ENCODE measurements around the gene SCRT2.

DNA sequence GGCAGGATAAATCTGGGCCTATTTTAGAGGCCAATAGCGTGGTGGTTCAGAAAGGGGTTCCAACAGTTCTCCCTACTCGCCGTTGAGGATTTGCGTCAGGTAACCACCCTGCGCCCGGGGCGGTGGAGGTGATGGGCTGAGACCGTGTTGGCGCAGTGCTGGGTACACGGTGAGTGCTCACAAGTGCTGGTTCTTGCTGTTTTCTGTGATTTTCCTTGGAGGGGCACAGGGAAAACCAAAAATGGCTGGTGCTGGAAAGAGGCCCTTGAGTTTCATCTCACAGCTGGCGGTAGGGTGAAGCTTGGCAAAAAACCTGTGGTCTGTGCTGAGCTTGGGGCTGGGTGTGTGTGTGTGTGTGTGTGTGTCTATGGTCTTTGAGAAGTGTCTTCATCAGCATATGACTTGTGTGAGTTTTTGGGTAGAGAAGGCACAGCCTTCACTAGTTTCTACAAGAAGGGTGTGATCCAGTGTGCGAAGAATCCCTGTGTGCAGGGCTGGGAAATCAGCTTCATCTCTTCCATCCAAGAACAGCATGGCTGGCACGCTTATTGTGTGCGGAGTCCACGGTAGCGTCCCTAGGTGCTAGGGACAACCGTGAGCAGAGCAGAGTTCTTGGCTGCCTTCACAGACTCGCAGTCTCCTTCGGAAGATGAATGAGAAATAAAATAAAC is 35.3 kb upstream of the SCRT2 start:
- TF ChIP-seq GATA2 (IDR thresholded peaks at IDR 0.05; ENCODE audit: low read depth, low read length) = no peak
- no peak for TF ChIP-seq GATA3 (IDR thresholded peaks at IDR 0.05; ENCODE audit: low read depth, low read length)

All from SH-SY5Y (cell line).